CD14-positive monocyte (primary cell): Measurements from ENCODE around the gene EIF4G2. TPM values are rescaled to one million over a fixed set of nuclear protein-coding genes. Genes with fewer than 3 reads are reported as not detected.

Source experiments
- DNase-seq, 3 donors: peaks; one replicate each; pipeline ENCODE4 v3.0.0-alpha.2; 2011 to 2022
- H2AFZ ChIP-seq: 2 replicates; pipeline ENCODE4 v1.6.0; 2012; ENCODE audit warnings: mild to moderate bottlenecking, low read depth, low read length, inconsistent platforms; ENCODE audit not compliant: insufficient read depth, poor library complexity, severe bottlenecking
- H3K27ac ChIP-seq, 2 donors: 1 replicate in 1 of 2; 2 replicates in 1 of 2; pipeline ENCODE4 v1.5.1; 2012 to 2013; ENCODE audit warnings: low read length in 2 of 2, control low read depth in 1 of 2, inconsistent platforms in 1 of 2, low read depth in 1 of 2, mild to moderate bottlenecking in 1 of 2
- H3K27me3 ChIP-seq, 2 donors: one replicate each; pipeline versions ENCODE4 v1.6.0 to v1.6.1; 2011 to 2013; ENCODE audit warnings: low read length in 2 of 2; ENCODE audit not compliant: control insufficient read depth in 2 of 2, insufficient read depth in 2 of 2
- H3K36me3 ChIP-seq, 2 donors: replicated peaks in 1 of 2; 1 replicate in 1 of 2; 2 replicates in 1 of 2; pipeline versions ENCODE4 v1.5.1 to v1.6.1; 2012 to 2013; ENCODE audit warnings: low read length in 2 of 2, control low read depth in 1 of 2, inconsistent platforms in 1 of 2, mild to moderate bottlenecking in 1 of 2; ENCODE audit not compliant: insufficient read depth in 2 of 2, control insufficient read depth in 1 of 2
- H3K4me1 ChIP-seq, 2 donors: 1 replicate in 1 of 2; 2 replicates in 1 of 2; pipeline versions ENCODE4 v1.5.1 to v1.6.1; 2012 to 2013; ENCODE audit warnings: low read length in 2 of 2, control low read depth in 1 of 2, inconsistent platforms in 1 of 2, mild to moderate bottlenecking in 1 of 2, moderate library complexity in 1 of 2; ENCODE audit not compliant: insufficient read depth in 2 of 2, control insufficient read depth in 1 of 2
- H3K4me2 ChIP-seq: replicated peaks from 2 replicates; pipeline ENCODE3; 2012; ENCODE audit warnings: low read length, moderate library complexity, mild to moderate bottlenecking; ENCODE audit not compliant: poor library complexity, severe bottlenecking; ENCODE audit errors: extremely low read depth
- H3K4me3 ChIP-seq, 3 experiments: fragments of 200-600 bp in 1 of 3; sonication (generic) in 1 of 3; replicated peaks in 1 of 3; 1 replicate in 2 of 3; 2 replicates in 1 of 3; pipeline ENCODE4 v1.5.1; 2011 to 2013; ENCODE audit warnings: low read length in 3 of 3, mild to moderate bottlenecking in 3 of 3, control low read depth in 2 of 3, low read depth in 2 of 3, inconsistent platforms in 1 of 3, moderate library complexity in 1 of 3
- H3K79me2 ChIP-seq: 2 replicates; pipeline ENCODE4 v1.6.0; 2012; ENCODE audit warnings: mild to moderate bottlenecking, control low read depth, inconsistent platforms, low read length, moderate library complexity; ENCODE audit not compliant: insufficient read depth
- H3K9ac ChIP-seq: 2 replicates; pipeline ENCODE4 v1.6.0; 2017; ENCODE audit warnings: low read length, mild to moderate bottlenecking; ENCODE audit not compliant: insufficient read depth, poor library complexity, severe bottlenecking
- H3K9me3 ChIP-seq, 2 donors: replicated peaks in 1 of 2; 1 replicate in 1 of 2; 2 replicates in 1 of 2; pipeline versions ENCODE4 v1.5.1 to v1.6.1; 2012 to 2013; ENCODE audit warnings: low read length in 2 of 2, control low read depth in 1 of 2; ENCODE audit not compliant: control insufficient read depth in 1 of 2, insufficient read depth in 1 of 2
- H4K20me1 ChIP-seq: 2 replicates; pipeline ENCODE4 v1.6.0; 2012; ENCODE audit warnings: mild to moderate bottlenecking, low read length, control low read depth, moderate library complexity; ENCODE audit not compliant: insufficient read depth
- H3K27ac Mint-ChIP-seq, 7 donors: one replicate each; pipeline ENCODE4 v1.8.0; 2020; ENCODE audit warnings: mild to moderate bottlenecking in 7 of 7, mixed read lengths in 7 of 7, moderate library complexity in 6 of 7, inconsistent platforms in 2 of 7
- H3K27me3 Mint-ChIP-seq, 3 donors: one replicate each; pipeline ENCODE4 v1.8.0; 2021 to 2022; ENCODE audit warnings: low read depth in 3 of 3, mild to moderate bottlenecking in 3 of 3, mixed read lengths in 3 of 3, moderate library complexity in 3 of 3, inconsistent platforms in 1 of 3
- H3K36me3 Mint-ChIP-seq, 2 donors: one replicate each; pipeline ENCODE4 v1.8.0; 2020; ENCODE audit warnings: mixed read lengths in 2 of 2, inconsistent platforms in 1 of 2, mild to moderate bottlenecking in 1 of 2
- H3K4me1 Mint-ChIP-seq: one replicate; pipeline ENCODE4 v1.8.0; 2020; ENCODE audit warnings: mild to moderate bottlenecking, mixed read lengths
- H3K4me3 Mint-ChIP-seq, 2 donors: one replicate each; pipeline ENCODE4 v1.8.0; 2020; ENCODE audit warnings: mild to moderate bottlenecking in 2 of 2, mixed read lengths in 2 of 2, moderate library complexity in 1 of 2
- H3K9me3 Mint-ChIP-seq, 7 donors: one replicate each; pipeline ENCODE4 v1.8.0; 2020 to 2022; ENCODE audit warnings: mixed read lengths in 7 of 7, mild to moderate bottlenecking in 6 of 7, moderate library complexity in 6 of 7, inconsistent platforms in 2 of 7
- WGBS: methylation state at CpG from one replicate; pipeline ENCODE4 v1.1.5; 2013; ENCODE audit warnings: missing lambda C conversion rate; ENCODE audit not compliant: insufficient coverage; 5-methylcytosine and 5-hydroxymethylcytosine counted together
- intact Hi-C, 2 donors: fragments of 100-400 bp; cut with micrococcal nuclease; formaldehyde crosslinking; loops; one replicate each; pipeline versions ENCODE4 v1.15.0 to v1.15.1; 2023
- polyA plus RNA-seq, 3 donors: library from polyadenylated mRNA; depleted of rRNA in 1 of 3; unstranded in 2 of 3; stranded (reverse) in 1 of 3; fragments of 300-500 nt in 2 of 3; fragments of >200 nt in 1 of 3; fragmentation: Illumina TruSeq in 2 of 3; gene quantifications; 1 replicate in 2 of 3; 2 replicates in 1 of 3; pipeline ENCODE4 v1.2.3, GENCODE V29; 2012 to 2021
- TF ChIP-seq, protein P1 (sequence below): fragments of 200-600 bp; IDR thresholded peaks from one replicate; pipeline ENCODE4 v1.8.0; 2022; ENCODE audit warnings: antibody characterized with exemption, mild to moderate bottlenecking

Gene EIF4G2
- polyA plus RNA-seq, 3 donors = 334 to 439 (median 386) TPM

DNA sequence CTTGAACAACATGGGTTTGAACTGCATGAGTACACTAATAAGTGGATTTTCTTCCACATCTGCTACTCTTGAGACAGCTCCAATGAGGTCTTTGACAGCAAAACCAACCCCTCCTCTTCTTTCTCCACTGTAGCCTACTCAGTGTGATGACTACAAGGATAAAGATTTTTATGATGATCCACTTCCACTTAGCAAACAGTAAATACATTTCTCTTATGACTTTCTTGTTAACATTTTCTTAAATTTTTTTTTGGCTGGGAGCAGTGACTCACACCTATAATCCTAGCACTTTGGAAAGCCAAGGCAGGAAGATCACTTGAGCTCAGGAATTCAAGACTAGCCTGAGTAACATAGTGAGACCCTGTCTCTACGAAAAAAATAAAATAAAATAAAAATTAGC is 9.9 kb upstream of the EIF4G2 start:
- H3K27me3 ChIP-seq = no peaks in the 10 kb centered on the region
- no peak overlapping the region for H3K27ac Mint-ChIP-seq
- no peak overlapping the region for H3K4me2 ChIP-seq
- DNase-seq = no peak
- no peaks in the 10 kb centered on the region for H3K36me3 ChIP-seq
- peaks cover 0 to 3% (median 2%) of the 10 kb centered on the region in 3 donors for H3K27me3 Mint-ChIP-seq
- WGBS = no CpG with 5 or more reads among the region's 1 CpG
- H3K36me3 Mint-ChIP-seq = no peaks in the 10 kb centered on the region
- H3K4me3 ChIP-seq = no peak overlapping the region
- H3K79me2 ChIP-seq = no peaks in the 10 kb centered on the region
- H3K4me3 Mint-ChIP-seq = no peak overlapping the region
- no peak overlapping the region for H3K27ac ChIP-seq
- no peaks in the 10 kb centered on the region for H4K20me1 ChIP-seq
- H3K4me1 Mint-ChIP-seq = peaks cover 13% of the 10 kb centered on the region
- H2AFZ ChIP-seq = no peak overlapping the region
- TF ChIP-seq, protein P1, sequence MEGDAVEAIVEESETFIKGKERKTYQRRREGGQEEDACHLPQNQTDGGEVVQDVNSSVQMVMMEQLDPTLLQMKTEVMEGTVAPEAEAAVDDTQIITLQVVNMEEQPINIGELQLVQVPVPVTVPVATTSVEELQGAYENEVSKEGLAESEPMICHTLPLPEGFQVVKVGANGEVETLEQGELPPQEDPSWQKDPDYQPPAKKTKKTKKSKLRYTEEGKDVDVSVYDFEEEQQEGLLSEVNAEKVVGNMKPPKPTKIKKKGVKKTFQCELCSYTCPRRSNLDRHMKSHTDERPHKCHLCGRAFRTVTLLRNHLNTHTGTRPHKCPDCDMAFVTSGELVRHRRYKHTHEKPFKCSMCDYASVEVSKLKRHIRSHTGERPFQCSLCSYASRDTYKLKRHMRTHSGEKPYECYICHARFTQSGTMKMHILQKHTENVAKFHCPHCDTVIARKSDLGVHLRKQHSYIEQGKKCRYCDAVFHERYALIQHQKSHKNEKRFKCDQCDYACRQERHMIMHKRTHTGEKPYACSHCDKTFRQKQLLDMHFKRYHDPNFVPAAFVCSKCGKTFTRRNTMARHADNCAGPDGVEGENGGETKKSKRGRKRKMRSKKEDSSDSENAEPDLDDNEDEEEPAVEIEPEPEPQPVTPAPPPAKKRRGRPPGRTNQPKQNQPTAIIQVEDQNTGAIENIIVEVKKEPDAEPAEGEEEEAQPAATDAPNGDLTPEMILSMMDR = no peak
- H3K9ac ChIP-seq = no peak overlapping the region
- no peaks in the 10 kb centered on the region for H3K4me1 ChIP-seq
- H3K9me3 ChIP-seq = no peaks in the 10 kb centered on the region
- intact Hi-C loops = no loop called here
- no peaks in the 10 kb centered on the region for H3K9me3 Mint-ChIP-seq

- H3K4me2 ChIP-seq = no peak overlapping the region
- H3K4me1 ChIP-seq = peaks cover 8 to 12% of the 10 kb centered on the region in 2 donors
- Mint-ChIP-seq H3K36me3 (no peaks in the 10 kb centered on the region), H3K27ac (no peak overlapping the region), H3K4me3 (no peak overlapping the region), H3K27me3 (peaks cover 0 to 3% (median 2%) of the 10 kb centered on the region in 3 donors), H3K9me3 (no peaks in the 10 kb centered on the region), H3K4me1 (peaks cover 14% of the 10 kb centered on the region)
- DNase-seq = no peak
- H3K9ac ChIP-seq = no peak overlapping the region
- H3K27me3 ChIP-seq = no peaks in the 10 kb centered on the region
- TF ChIP-seq, protein P1 = no peak
- no peak overlapping the region for H2AFZ ChIP-seq
- no peaks in the 10 kb centered on the region for H3K79me2 ChIP-seq
- intact Hi-C loops = no loop called here
- H3K27ac ChIP-seq = no peak overlapping the region
- H4K20me1 ChIP-seq = no peaks in the 10 kb centered on the region
- no peaks in the 10 kb centered on the region for H3K9me3 ChIP-seq
- H3K36me3 ChIP-seq = no peaks in the 10 kb centered on the region
- H3K4me3 ChIP-seq = no peak overlapping the region
These were observed 5.2 kb upstream of the EIF4G2 start for GRCh38 chr11:10813945-10814344.
